A549 (cell line): ENCODE results near the gene KRTAP10-8. TPM values are rescaled to one million over a fixed set of nuclear protein-coding genes. Genes with fewer than 3 reads are reported as not detected.
"Not testable (repeated sequence)": the region's sequence is repeated elsewhere in the genome, so short reads cannot be mapped to it uniquely, and the experiment has no call there.

Experiments
- ATAC-seq, 2 experiments: fragments of 200-7000 bp in 1 of 2; fragments of >200 bp in 1 of 2; cut with Nextera tagmentation in 1 of 2; cut with Tn5 transposase in 1 of 2; 3 replicates each; pipeline versions ENCODE4 v1.8.0 to v1.9.1; 2018 to 2020; ENCODE audit warnings: mild to moderate bottlenecking in 1 of 2, moderate library complexity in 1 of 2
- CTCF ChIA-PET: fragments of 300-600 bp; sonication (Branson Sonifier 250); formaldehyde crosslinking; extraction: SDS; loops from one replicate; lab custom pipeline; 2021; ENCODE audit warnings: antibody characterized with exemption, inconsistent platforms; lab: Yijun Ruan, JAX
- POLR2A ChIA-PET: fragments of 350-600 bp; formaldehyde crosslinking; extraction: SDS; loops from one replicate; lab custom pipeline; 2021; ENCODE audit warnings: antibody characterized with exemption, inconsistent platforms; lab: Yijun Ruan, JAX
- DNase-seq, 2 experiments: peaks; one replicate each; pipeline versions ENCODE4 v3.0.0 to v3.0.0-alpha.2; 2011 to 2016; ENCODE audit warnings: low read depth in 1 of 2, low spot score in 1 of 2
- FAIRE-seq: peaks from 2 replicates; lab custom pipeline; 2011; peaks lifted over from hg19 to GRCh38; lab: Jason Lieb, UNC
- H3K27ac ChIP-seq, 2 experiments: fragments of >200 bp; sonication (Bioruptor Twin); formaldehyde crosslinking; 3 replicates each; pipeline ENCODE4 v1.5.1; 2016 to 2017
- H3K4me1 ChIP-seq: fragments of >200 bp; sonication (Bioruptor Twin); formaldehyde crosslinking; 3 replicates; pipeline ENCODE4 v1.6.1; 2016
- H3K4me2 ChIP-seq: fragments of >200 bp; sonication (Bioruptor Twin); formaldehyde crosslinking; 3 replicates; pipeline ENCODE4 v1.6.1; 2016
- H3K4me3 ChIP-seq: fragments of >200 bp; sonication (Bioruptor Twin); formaldehyde crosslinking; 3 replicates; pipeline ENCODE4 v1.5.1; 2016
- H3K9me3 ChIP-seq: fragments of >200 bp; sonication (Bioruptor Twin); formaldehyde crosslinking; 3 replicates; pipeline ENCODE4 v1.6.1; 2016
- EP300 ChIP-seq, 2 experiments: fragments of >200 bp; sonication (Bioruptor Twin); formaldehyde crosslinking; IDR thresholded peaks; 2 replicates in 1 of 2; 3 replicates in 1 of 2; pipeline ENCODE4 v1.6.1; 2016 to 2017
- FOSB ChIP-seq: fragments of 250-450 bp; sonication (Bioruptor Pico); IDR thresholded peaks from 2 replicates; pipeline ENCODE4 v1.5.0; 2020; ENCODE audit warnings: mild to moderate bottlenecking, moderate library complexity
- FOXS1 ChIP-seq: fragments of 250-450 bp; sonication (Bioruptor Pico); IDR thresholded peaks from 2 replicates; pipeline ENCODE4 v1.5.0; 2020; ENCODE audit warnings: mild to moderate bottlenecking, moderate library complexity
- GATA3 ChIP-seq: IDR thresholded peaks from 2 replicates; pipeline ENCODE4 v1.6.1; 2012; ENCODE audit warnings: borderline replicate concordance
- HEYL ChIP-seq: fragments of 250-450 bp; sonication (Bioruptor Pico); IDR thresholded peaks from 2 replicates; pipeline ENCODE4 v1.8.0; 2021; ENCODE audit warnings: mild to moderate bottlenecking, moderate library complexity
- REST ChIP-seq: fragments of 200-600 bp; sonication (generic); IDR thresholded peaks from 2 replicates; pipeline ENCODE4 v1.6.1; 2016; ENCODE audit warnings: antibody characterized with exemption, mild to moderate bottlenecking, moderate library complexity
- TFCP2L1 ChIP-seq: fragments of 250-450 bp; sonication (Bioruptor Pico); IDR thresholded peaks from 2 replicates; pipeline ENCODE4 v1.5.0; 2021; ENCODE audit warnings: mild to moderate bottlenecking
- TP53 ChIP-seq: fragments of 250-450 bp; sonication (Bioruptor Pico); IDR thresholded peaks from 2 replicates; pipeline ENCODE4 v1.5.0; 2021; ENCODE audit warnings: mild to moderate bottlenecking, moderate library complexity
- WGBS: methylation state at CpG from one replicate; pipeline ENCODE4 v1.1.6; 2017; ENCODE audit errors: missing lambda C conversion rate; 5-methylcytosine and 5-hydroxymethylcytosine counted together
- polyA plus RNA-seq, 4 experiments: library from polyadenylated mRNA; depleted of rRNA in 3 of 4; stranded (reverse); fragments of >200 nt; fragmentation: RNase III in 1 of 4; extraction: RNeasy Plus Mini Kit Qiagen cat#74134 plus additional on column Dnase treatment in 1 of 4; gene quantifications; 2 replicates in 3 of 4; 3 replicates in 1 of 4; pipeline ENCODE4 v1.2.3, GENCODE V29; 2011 to 2017

Gene KRTAP10-8
- polyA plus RNA-seq, 2 of the 4 experiments (the other 2 are of a cell fraction) = not detected

- Histone ChIP-seq H3K4me1 (no peaks in the 10 kb centered on the region), H3K9me3 (no peaks in the 10 kb centered on the region)
- POLR2A ChIA-PET = no interaction called here
- no peak for FAIRE-seq
- TF ChIP-seq EP300 (IDR thresholded peaks at IDR 0.05) (no peak), GATA3 (no peak), FOXS1 (CRISPR knock-in tag) (no peak), TP53 (CRISPR knock-in tag) (no peak), FOSB (CRISPR knock-in tag) (no peak)
- TF ChIP-seq, all 56 proteins: peak for 0
- no peak for ATAC-seq
- Histone ChIP-seq H3K4me2 (no peak overlapping the region), H3K27ac (no peak overlapping the region), H3K4me3 (no peak overlapping the region)
- CTCF ChIA-PET = no interaction called here
- no peak for DNase-seq
- 63% methylated on average over 5 of the region's 10 CpGs for WGBS
These were observed 21.6 kb upstream of the KRTAP10-8 start for GRCh38 chr21:44590311-44590721.

DNA sequence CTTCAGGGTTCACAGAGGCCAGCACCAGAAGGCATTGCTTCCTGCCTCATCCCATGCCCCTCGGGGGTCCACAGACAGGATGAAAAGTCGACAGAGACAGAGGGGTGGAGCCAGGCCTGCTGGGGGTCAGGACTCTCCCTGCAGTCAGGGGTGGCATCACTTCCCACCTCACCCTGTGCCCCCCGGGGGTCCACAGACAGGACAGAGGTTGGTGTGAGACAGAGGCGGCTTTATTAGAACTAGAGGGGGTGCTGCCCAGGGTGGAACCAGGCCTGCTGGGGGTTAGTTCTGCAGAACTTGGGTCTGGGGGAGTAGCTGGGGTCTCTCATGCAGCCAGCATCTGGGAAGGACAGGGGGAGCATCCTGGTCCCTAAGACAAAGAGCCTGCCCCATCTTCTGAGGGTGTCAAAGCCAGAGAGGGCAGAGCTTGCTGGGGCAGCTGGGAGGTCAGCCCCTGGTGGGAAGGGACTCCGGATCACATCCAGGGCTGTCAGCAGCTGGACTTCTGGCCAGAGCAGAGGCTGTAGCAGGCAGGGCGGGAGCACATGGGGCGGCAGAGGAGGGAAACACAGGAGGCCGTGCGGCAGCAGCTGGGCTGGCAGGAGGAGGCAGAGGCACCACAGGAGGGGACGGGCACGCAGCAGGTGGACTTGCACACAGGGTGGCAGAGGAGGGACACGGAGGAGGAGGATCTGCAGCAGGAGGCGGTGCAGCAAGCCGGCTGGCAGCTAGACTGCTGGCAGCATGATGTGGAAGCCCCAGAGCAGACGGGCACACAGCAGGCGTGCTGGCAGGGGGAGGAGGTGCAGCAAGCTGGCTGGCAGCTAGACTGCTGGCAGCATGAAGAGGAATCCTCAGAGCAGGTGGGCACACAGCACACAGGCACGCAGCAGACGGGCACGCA is 20.7 kb upstream of the KRTAP10-8 start:
- H3K4me1 ChIP-seq, FAIRE-seq: not testable (repeated sequence)
- WGBS = 74% methylated on average over 13 of the region's 19 CpGs

GRCh38 chr21:44591801-44592130 is 20.1 kb upstream of the KRTAP10-8 start:
- H3K9me3 ChIP-seq, ATAC-seq, H3K4me3 ChIP-seq, H3K27ac ChIP-seq, H3K4me2 ChIP-seq, FAIRE-seq, H3K4me1 ChIP-seq, CTCF ChIA-PET, POLR2A ChIA-PET, DNase-seq: not testable (repeated sequence)
- WGBS = 20% methylated on average over 1 of the region's 4 CpGs

More for the DNA sequence above, 20.7 kb upstream of the KRTAP10-8 start:
- H3K4me3 ChIP-seq, H3K4me2 ChIP-seq, H3K9me3 ChIP-seq, CTCF ChIA-PET, POLR2A ChIA-PET, H3K27ac ChIP-seq, DNase-seq: not testable (repeated sequence)
- ATAC-seq = peak in 1 of 2 experiments; percentile 42; a peak in 2 of 6 replicates

GRCh38 chr21:44592446-44593311 is 19.2 kb upstream of the KRTAP10-8 start, which contains the start of gene KRTAP10-6:
KRTAP10-6 (minus strand) TSS chr21:44592505; CDS start chr21:44592484, 21 bp downstream.
- 71% methylated on average over 16 of the region's 33 CpGs for WGBS

More at GRCh38 chr21:44592446-44593311, 19.2 kb upstream of the KRTAP10-8 start, which contains the start of gene KRTAP10-6:
- Histone ChIP-seq H3K4me3 (no peak within 1 kb of the TSS), H3K4me2 (no peak within 1 kb of the TSS), H3K9me3 (no peaks in the 10 kb centered on the region), H3K27ac (no peak within 1 kb of the TSS), H3K4me1 (no peaks in the 10 kb centered on the region)
- ChIA-PET POLR2A (no interaction called here), CTCF (interaction anchor here (1.1 kb wide), 1 partner anchor 12 kb away, joined by 3 read pairs; the partner anchor contains the start of gene KRTAP10-5)
- ATAC-seq (no peak), DNase-seq (no peak)
- TF ChIP-seq TFCP2L1 (CRISPR knock-in tag) (no peak), REST (no peak), HEYL (CRISPR knock-in tag) (no peak)
- TF ChIP-seq, all 56 proteins: peak for 0
- FAIRE-seq = no peak
